ENCODE measurements around the gene ZBTB7C.

The ZBTB7C gene

DNA sequence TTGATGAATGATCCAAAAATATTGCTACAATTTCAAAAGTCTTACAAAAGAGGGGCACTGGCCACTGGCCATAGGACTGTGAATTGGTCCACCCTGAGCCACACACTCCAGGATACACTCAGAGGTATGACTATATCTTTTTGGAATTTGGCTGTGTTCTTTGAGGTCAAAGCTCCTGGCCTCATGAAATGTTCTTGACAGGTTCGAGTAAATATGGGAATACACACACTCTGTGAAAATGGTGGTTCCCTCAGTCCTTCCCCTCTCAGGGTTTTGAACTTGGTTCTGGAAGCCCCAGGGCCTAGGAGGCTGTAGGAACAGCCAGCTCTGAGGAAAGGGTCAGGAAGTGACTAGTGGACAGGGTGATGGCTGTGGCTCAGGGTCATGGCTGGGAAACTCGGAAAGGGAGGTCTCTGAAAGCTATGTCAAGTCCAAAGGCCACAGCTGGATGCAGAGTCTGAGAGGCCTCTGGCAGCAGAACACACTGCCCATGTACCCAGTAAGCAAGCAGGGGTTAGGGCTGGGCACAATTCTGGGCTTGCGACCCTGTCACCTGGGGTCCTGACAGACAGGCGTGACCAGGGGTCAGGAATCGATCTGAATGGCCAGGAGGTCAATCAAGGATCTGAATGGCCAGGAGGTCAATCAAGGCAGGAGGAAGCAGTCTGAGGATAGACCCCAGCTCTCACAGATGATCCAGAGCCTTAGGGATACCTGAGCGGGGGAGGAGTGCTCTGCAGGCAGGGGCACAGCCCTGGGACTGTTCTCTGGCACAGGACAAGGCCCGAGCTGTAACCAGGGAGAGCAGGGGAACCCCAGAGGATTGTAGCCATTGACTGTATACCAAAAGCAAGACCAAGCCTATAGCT, 255.3 kb downstream of the ZBTB7C start:
- no peaks in the 10 kb centered on the region for H3F3A ChIP-seq (ENCODE audit: insufficient read depth)
- H3K27me3 ChIP-seq (ENCODE audit: low read length): no peaks in the 10 kb centered on the region
- H3K9ac ChIP-seq (ENCODE audit: low read length): no peak overlapping the region
- H2AFZ ChIP-seq (ENCODE audit: low read depth, low read length, severe bottlenecking): no peak overlapping the region
- H4K20me1 ChIP-seq (ENCODE audit: low read depth, low read length): no peaks in the 10 kb centered on the region
- no peaks in the 10 kb centered on the region for H3K9me2 ChIP-seq (replicated peaks; ENCODE audit: insufficient read depth, low read length)
- no peak overlapping the region for H3K4me3 ChIP-seq (ENCODE audit: insufficient read depth, low read length, poor library complexity, severe bottlenecking)
- no peaks in the 10 kb centered on the region for H3K36me3 ChIP-seq (ENCODE audit: low read length)
- no peak overlapping the region for H3K4me2 ChIP-seq (ENCODE audit: low read depth, low read length, poor library complexity, severe bottlenecking)
- no peak for TF ChIP-seq EZH2phosphoT487 (conservative IDR thresholded peaks at IDR 0.05; ENCODE audit: low read length)
- TF ChIP-seq, protein P1, sequence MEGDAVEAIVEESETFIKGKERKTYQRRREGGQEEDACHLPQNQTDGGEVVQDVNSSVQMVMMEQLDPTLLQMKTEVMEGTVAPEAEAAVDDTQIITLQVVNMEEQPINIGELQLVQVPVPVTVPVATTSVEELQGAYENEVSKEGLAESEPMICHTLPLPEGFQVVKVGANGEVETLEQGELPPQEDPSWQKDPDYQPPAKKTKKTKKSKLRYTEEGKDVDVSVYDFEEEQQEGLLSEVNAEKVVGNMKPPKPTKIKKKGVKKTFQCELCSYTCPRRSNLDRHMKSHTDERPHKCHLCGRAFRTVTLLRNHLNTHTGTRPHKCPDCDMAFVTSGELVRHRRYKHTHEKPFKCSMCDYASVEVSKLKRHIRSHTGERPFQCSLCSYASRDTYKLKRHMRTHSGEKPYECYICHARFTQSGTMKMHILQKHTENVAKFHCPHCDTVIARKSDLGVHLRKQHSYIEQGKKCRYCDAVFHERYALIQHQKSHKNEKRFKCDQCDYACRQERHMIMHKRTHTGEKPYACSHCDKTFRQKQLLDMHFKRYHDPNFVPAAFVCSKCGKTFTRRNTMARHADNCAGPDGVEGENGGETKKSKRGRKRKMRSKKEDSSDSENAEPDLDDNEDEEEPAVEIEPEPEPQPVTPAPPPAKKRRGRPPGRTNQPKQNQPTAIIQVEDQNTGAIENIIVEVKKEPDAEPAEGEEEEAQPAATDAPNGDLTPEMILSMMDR (IDR thresholded peaks at IDR 0.05; ENCODE audit: insufficient read depth, low read length, poor library complexity, severe bottlenecking): no peak
- H3K79me2 ChIP-seq (ENCODE audit: insufficient read depth, low read length): no peaks in the 10 kb centered on the region
- H3K27ac ChIP-seq (ENCODE audit: low read depth, low read length): no peak overlapping the region
- H3K9me3 ChIP-seq (ENCODE audit: insufficient read depth, low read length): no peaks in the 10 kb centered on the region

DNA sequence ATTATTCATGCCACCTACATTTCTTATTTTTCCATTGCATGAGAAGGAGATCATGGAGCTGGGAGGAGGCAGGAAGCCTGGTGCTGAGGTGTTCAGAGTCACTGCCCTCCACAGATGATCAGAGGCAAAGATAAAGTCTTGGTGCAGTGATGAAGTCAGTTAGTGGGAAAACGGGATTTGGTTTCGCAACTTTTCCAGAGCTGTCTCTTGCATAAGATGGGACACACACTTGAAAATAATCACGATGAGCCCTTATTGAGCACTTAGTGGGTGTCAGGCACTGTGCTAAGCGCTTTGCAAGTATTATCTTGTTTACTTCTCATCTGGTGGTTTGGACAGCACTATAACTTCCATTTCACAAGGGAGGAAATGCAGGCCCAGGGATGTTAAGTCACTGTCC, 256.6 kb downstream of the ZBTB7C start:
- H3K9ac ChIP-seq (ENCODE audit: low read length): no peak overlapping the region
- H3K79me2 ChIP-seq (ENCODE audit: insufficient read depth, low read length): no peaks in the 10 kb centered on the region
- TF ChIP-seq, protein P1 (IDR thresholded peaks at IDR 0.05; ENCODE audit: insufficient read depth, low read length, poor library complexity, severe bottlenecking): no peak
- TF ChIP-seq EZH2phosphoT487 (conservative IDR thresholded peaks at IDR 0.05; ENCODE audit: low read length): no peak
- no peak overlapping the region for H3K27ac ChIP-seq (ENCODE audit: low read depth, low read length)
- no peaks in the 10 kb centered on the region for H3K9me2 ChIP-seq (replicated peaks; ENCODE audit: insufficient read depth, low read length)
- no peak overlapping the region for H3K4me2 ChIP-seq (ENCODE audit: low read depth, low read length, poor library complexity, severe bottlenecking)
- H4K20me1 ChIP-seq (ENCODE audit: low read depth, low read length): no peaks in the 10 kb centered on the region
- H3K36me3 ChIP-seq (ENCODE audit: low read length): no peaks in the 10 kb centered on the region
- H3K4me3 ChIP-seq (ENCODE audit: insufficient read depth, low read length, poor library complexity, severe bottlenecking): no peak overlapping the region
- no peak overlapping the region for H2AFZ ChIP-seq (ENCODE audit: low read depth, low read length, severe bottlenecking)
- H3F3A ChIP-seq (ENCODE audit: insufficient read depth): no peaks in the 10 kb centered on the region
- H3K9me3 ChIP-seq (ENCODE audit: insufficient read depth, low read length): no peaks in the 10 kb centered on the region
- no peaks in the 10 kb centered on the region for H3K27me3 ChIP-seq (ENCODE audit: low read length)

DNA sequence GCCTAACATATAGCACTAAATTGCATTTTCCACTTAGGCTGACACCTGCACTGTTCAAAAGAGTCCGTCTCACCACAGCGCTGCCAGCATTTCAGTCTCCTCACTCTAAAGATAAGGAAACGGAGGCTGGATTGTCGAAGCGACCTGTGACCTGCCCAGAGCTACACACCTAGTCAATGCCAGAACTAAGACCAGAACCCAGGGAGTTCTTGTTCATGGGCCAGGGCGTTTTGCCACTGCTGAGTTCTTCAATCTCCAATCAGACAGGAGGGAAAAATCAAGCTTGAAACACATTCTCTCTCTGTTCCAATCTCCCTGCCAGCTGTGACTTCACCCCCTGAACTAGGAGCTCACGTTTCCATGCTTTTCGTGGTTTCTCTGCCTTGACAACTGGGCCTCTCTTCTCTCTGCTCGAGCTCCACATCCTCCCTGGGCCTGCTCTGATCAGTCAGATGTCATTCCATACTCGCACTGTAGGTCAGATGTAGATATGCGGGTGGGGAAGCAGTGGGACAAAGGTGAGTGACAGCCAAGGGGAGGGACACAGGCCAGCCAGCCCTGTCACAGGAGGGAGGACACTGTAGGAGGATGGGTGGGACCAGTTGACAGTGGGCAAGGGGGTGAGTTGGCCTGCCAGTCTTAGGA, 257.6 kb downstream of the ZBTB7C start:
- TF ChIP-seq, protein P1 (IDR thresholded peaks at IDR 0.05; ENCODE audit: insufficient read depth, low read length, poor library complexity, severe bottlenecking): no peak
- TF ChIP-seq EZH2phosphoT487 (conservative IDR thresholded peaks at IDR 0.05; ENCODE audit: low read length): no peak
- Histone ChIP-seq H3F3A (ENCODE audit: insufficient read depth) (no peaks in the 10 kb centered on the region), H3K79me2 (ENCODE audit: insufficient read depth, low read length) (no peaks in the 10 kb centered on the region), H3K27ac (ENCODE audit: low read depth, low read length) (no peak overlapping the region), H3K4me3 (ENCODE audit: insufficient read depth, low read length, poor library complexity, severe bottlenecking) (no peak overlapping the region), H3K9me3 (ENCODE audit: insufficient read depth, low read length) (no peaks in the 10 kb centered on the region), H3K27me3 (ENCODE audit: low read length) (no peaks in the 10 kb centered on the region), H4K20me1 (ENCODE audit: low read depth, low read length) (no peaks in the 10 kb centered on the region), H3K4me2 (ENCODE audit: low read depth, low read length, poor library complexity, severe bottlenecking) (no peak overlapping the region), H3K36me3 (ENCODE audit: low read length) (no peaks in the 10 kb centered on the region), H3K9ac (ENCODE audit: low read length) (no peak overlapping the region), H3K9me2 (replicated peaks; ENCODE audit: insufficient read depth, low read length) (no peaks in the 10 kb centered on the region), H2AFZ (ENCODE audit: low read depth, low read length, severe bottlenecking) (no peak overlapping the region)

All from SU-DHL-6 (cell line).